Tibial nerve (tissue), 4 donors: ENCODE measurements around the gene HERC4. TPM values are rescaled to one million over a fixed set of nuclear protein-coding genes. Genes with fewer than 3 reads are reported as not detected.

Experiments used
- DNase-seq, 2 donors: peaks; one replicate each; pipeline ENCODE4 v3.0.0-alpha.2; 2019; ENCODE audit warnings: low spot score in 2 of 2
- H3K27ac ChIP-seq, 4 donors: fragments of 200-600 bp; sonication (generic) in 3 of 4; one replicate each; pipeline ENCODE4 v1.5.1; 2017 to 2019; ENCODE audit warnings: mild to moderate bottlenecking in 1 of 4
- H3K27me3 ChIP-seq, 2 donors: fragments of 200-600 bp; sonication (generic) in 1 of 2; one replicate each; pipeline versions ENCODE4 v1.5.1 to v1.6.0; 2017 to 2019
- H3K36me3 ChIP-seq, 3 donors: fragments of 200-600 bp; sonication (generic); one replicate each; pipeline ENCODE4 v1.5.1; 2018 to 2019
- H3K4me1 ChIP-seq, 4 donors: fragments of 200-600 bp; sonication (generic) in 3 of 4; one replicate each; pipeline ENCODE4 v1.5.1; 2017 to 2019
- H3K4me3 ChIP-seq, 4 donors: fragments of 200-600 bp; sonication (generic) in 3 of 4; one replicate each; pipeline ENCODE4 v1.5.1; 2017 to 2019; ENCODE audit warnings: mild to moderate bottlenecking in 1 of 4, moderate library complexity in 1 of 4
- H3K9me3 ChIP-seq, 4 donors: fragments of 200-600 bp; sonication (generic) in 3 of 4; one replicate each; pipeline ENCODE4 v1.5.1; 2017 to 2019
- EP300 ChIP-seq, 2 donors: sonication (generic); formaldehyde crosslinking; IDR thresholded peaks; one replicate each; pipeline ENCODE4 v1.6.1; 2017; ENCODE audit warnings: antibody characterized with exemption in 2 of 2, mild to moderate bottlenecking in 1 of 2
- POLR2A ChIP-seq, 2 donors: fragments of 450-650 bp; IDR thresholded peaks; one replicate each; pipeline ENCODE4 v1.6.1; 2017; ENCODE audit warnings: antibody characterized with exemption in 2 of 2, mild to moderate bottlenecking in 2 of 2, moderate library complexity in 2 of 2
- WGBS, 2 donors: methylation state at CpG; one replicate each; pipeline ENCODE4 v1.1.5; 2018; 5-methylcytosine and 5-hydroxymethylcytosine counted together
- total RNA-seq, 4 donors: library from RNA; depleted of rRNA; stranded (reverse); fragments of >200 nt; gene quantifications; one replicate each; pipeline ENCODE4 v1.1.0, GENCODE V29; 2016
- TF ChIP-seq, protein P1 (sequence below), 5 experiments: fragments of 200-600 bp in 3 of 5; fragments of 450-650 bp in 2 of 5; sonication (generic) in 3 of 5; IDR thresholded peaks; one replicate each; pipeline ENCODE4 v1.5.1; 2016 to 2019; ENCODE audit warnings: antibody characterized with exemption in 5 of 5, mild to moderate bottlenecking in 3 of 5, moderate library complexity in 2 of 5

Gene HERC4
- total RNA-seq, 4 donors from 2014 or later = 38.1 to 57.0 (median 54.1) TPM

DNA sequence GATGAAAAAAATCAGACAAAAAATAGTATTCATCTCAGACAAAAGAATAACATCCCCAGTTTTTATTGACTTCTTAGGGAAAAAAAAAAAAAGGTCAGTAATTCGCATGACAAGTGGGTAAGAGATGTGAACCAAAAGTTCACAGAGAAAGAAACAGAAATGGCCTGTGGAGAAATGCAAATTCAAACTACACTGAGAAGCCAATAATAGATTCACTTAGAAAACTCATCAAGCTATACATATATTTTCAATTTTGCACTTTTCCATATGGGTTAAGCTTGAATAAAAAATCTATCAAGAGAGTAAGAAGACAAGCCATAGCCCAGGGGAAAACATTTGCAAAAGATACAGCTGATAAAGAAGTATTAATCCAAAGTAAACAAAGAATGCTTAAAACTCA, 28.0 kb downstream of the HERC4 start:
- Histone ChIP-seq H3K36me3 (peaks cover 0 to 11% (median 3%) of the 10 kb centered on the region in 3 donors), H3K27me3 (no peaks in the 10 kb centered on the region), H3K9me3 (no peaks in the 10 kb centered on the region), H3K27ac (no peak overlapping the region), H3K4me3 (no peak overlapping the region), H3K4me1 (peaks cover 0 to 3% (median 0%) of the 10 kb centered on the region in 4 donors)
- DNase-seq = no peak
- TF ChIP-seq, protein P1, sequence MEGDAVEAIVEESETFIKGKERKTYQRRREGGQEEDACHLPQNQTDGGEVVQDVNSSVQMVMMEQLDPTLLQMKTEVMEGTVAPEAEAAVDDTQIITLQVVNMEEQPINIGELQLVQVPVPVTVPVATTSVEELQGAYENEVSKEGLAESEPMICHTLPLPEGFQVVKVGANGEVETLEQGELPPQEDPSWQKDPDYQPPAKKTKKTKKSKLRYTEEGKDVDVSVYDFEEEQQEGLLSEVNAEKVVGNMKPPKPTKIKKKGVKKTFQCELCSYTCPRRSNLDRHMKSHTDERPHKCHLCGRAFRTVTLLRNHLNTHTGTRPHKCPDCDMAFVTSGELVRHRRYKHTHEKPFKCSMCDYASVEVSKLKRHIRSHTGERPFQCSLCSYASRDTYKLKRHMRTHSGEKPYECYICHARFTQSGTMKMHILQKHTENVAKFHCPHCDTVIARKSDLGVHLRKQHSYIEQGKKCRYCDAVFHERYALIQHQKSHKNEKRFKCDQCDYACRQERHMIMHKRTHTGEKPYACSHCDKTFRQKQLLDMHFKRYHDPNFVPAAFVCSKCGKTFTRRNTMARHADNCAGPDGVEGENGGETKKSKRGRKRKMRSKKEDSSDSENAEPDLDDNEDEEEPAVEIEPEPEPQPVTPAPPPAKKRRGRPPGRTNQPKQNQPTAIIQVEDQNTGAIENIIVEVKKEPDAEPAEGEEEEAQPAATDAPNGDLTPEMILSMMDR (IDR thresholded peaks at IDR 0.05) = no peak
- TF ChIP-seq EP300 (IDR thresholded peaks at IDR 0.05) = no peak
- no peak for TF ChIP-seq POLR2A (IDR thresholded peaks at IDR 0.05)
- WGBS, 2 donors = 71 to 83% methylated on average over 1 of the region's 1 CpG

DNA sequence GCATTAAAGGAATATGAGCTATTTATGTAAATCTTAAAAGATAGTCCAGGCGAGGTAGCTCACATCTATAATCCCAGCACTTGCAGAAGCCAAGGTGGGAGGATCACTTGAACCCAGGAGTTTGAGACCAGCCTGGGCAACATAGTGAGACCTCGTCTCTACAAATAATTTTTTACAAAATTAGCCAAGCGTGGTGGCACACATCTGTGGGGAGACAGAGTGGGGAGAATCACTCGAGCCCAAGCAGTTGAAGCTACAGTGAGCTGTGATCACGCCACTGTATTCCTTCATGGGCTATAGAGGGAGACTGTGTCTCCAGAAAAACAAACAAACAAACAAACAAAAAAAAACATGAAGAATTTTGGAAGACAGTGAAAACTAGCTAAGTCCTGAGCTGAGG, 28.4 kb downstream of the HERC4 start:
- no peak overlapping the region for H3K27ac ChIP-seq
- TF ChIP-seq, protein P1 (IDR thresholded peaks at IDR 0.05) = no peak
- TF ChIP-seq EP300 (IDR thresholded peaks at IDR 0.05) (no peak), POLR2A (IDR thresholded peaks at IDR 0.05) (no peak)
- peaks cover 0 to 15% (median 3%) of the 10 kb centered on the region in 3 donors for H3K36me3 ChIP-seq
- H3K27me3 ChIP-seq = no peaks in the 10 kb centered on the region
- 92% methylated on average over 5 of the region's 5 CpGs for WGBS, 2 donors
- H3K4me1 ChIP-seq = peaks cover 0 to 3% (median 0%) of the 10 kb centered on the region in 4 donors
- H3K4me3 ChIP-seq = no peak overlapping the region
- H3K9me3 ChIP-seq = no peaks in the 10 kb centered on the region
- no peak for DNase-seq

DNA sequence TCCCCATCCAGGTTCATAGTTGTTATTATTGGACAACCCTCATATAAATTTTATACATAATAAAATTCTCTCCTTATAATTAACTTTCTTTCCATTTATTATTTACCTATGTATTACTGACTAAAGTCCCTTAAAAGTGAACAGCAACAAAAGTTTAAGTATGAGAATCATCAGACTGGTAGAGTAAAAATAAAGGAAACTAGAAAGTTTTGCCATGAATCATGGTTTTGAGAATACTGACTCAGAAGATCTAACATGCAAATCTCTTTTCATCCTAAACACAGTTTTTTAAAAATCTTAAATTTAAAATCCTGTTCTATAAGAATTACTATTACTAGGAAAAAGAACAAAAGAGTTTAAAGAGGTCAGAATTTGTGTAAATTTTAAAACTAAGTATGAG, 32.1 kb downstream of the HERC4 start:
- Histone ChIP-seq H3K27me3 (no peaks in the 10 kb centered on the region), H3K36me3 (peaks cover 0 to 20% (median 3%) of the 10 kb centered on the region in 3 donors), H3K27ac (no peak overlapping the region), H3K9me3 (no peaks in the 10 kb centered on the region), H3K4me1 (peaks cover 0 to under 1% (median 0%) of the 10 kb centered on the region in 4 donors), H3K4me3 (no peak overlapping the region)
- TF ChIP-seq EP300 (IDR thresholded peaks at IDR 0.05) (no peak), POLR2A (IDR thresholded peaks at IDR 0.05) (no peak)
- TF ChIP-seq, protein P1 (IDR thresholded peaks at IDR 0.05) = no peak
- no peak for DNase-seq

DNA sequence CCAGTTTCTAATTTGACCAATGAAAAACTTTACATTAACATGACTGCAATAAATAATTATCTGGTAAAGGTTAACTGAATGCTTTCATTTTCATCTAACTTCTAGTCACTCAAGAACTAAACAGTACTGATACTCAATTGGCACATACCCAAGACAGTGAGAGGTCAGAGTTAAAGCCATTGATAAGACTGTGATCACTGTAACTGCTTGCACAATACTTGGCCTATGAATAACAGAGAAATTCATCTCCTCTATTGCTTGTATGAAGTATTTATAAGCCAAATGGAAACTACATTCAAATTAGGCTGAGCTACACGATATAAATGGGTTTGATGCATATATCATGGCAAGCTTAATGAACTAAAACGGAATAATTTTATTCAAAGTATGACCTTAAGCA, 43.0 kb downstream of the HERC4 start:
- WGBS, 2 donors = 50 to 51% methylated on average over 2 of the region's 2 CpGs
- TF ChIP-seq POLR2A (IDR thresholded peaks at IDR 0.05) (no peak), EP300 (IDR thresholded peaks at IDR 0.05) (no peak)
- TF ChIP-seq, protein P1 (IDR thresholded peaks at IDR 0.05) = no peak
- peaks cover 0 to 64% (median 0%) of the 10 kb centered on the region in 3 donors for H3K36me3 ChIP-seq
- no peak overlapping the region for H3K27ac ChIP-seq
- no peak for DNase-seq
- no peaks in the 10 kb centered on the region for H3K4me1 ChIP-seq
- H3K9me3 ChIP-seq = no peaks in the 10 kb centered on the region
- H3K27me3 ChIP-seq = no peaks in the 10 kb centered on the region
- H3K4me3 ChIP-seq = no peak overlapping the region

DNA sequence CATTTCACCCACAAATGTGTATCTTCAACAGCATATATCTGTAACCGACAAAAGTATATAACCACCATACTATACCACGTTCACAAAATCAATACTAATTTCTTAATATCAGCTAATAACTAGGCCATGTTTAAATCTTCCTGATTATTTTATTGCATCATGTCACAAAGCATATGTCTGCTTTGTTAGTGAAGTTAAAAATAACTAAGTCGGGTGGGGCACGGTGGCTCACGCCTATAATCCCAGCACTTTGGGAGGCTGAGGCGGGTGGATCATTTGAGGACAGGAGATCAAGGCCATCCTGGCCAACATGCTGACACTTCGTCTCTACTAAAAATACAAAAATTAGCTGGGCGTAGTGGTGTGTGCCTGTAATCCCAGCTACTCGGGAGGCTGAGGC, 47.7 kb downstream of the HERC4 start:
- no peak for DNase-seq
- no peaks in the 10 kb centered on the region for H3K4me1 ChIP-seq
- WGBS, 2 donors = 92 to 94% methylated on average over 9 of the region's 9 CpGs
- no peaks in the 10 kb centered on the region for H3K9me3 ChIP-seq
- no peak for TF ChIP-seq EP300 (IDR thresholded peaks at IDR 0.05)
- TF ChIP-seq POLR2A (IDR thresholded peaks at IDR 0.05) = no peak
- TF ChIP-seq, protein P1 (IDR thresholded peaks at IDR 0.05) = no peak
- no peak overlapping the region for H3K27ac ChIP-seq
- H3K27me3 ChIP-seq = no peaks in the 10 kb centered on the region
- peaks cover 0 to 80% (median 0%) of the 10 kb centered on the region in 3 donors for H3K36me3 ChIP-seq
- H3K4me3 ChIP-seq = no peak overlapping the region
